Keratinocyte (primary cell): Measurements from ENCODE around the gene CCDC171. TPM values are rescaled to one million over a fixed set of nuclear protein-coding genes. Genes with fewer than 3 reads are reported as not detected.

Experiments used
- DNase-seq: peaks from one replicate; pipeline ENCODE4 v3.0.0-alpha.2; 2011; ENCODE audit warnings: low read depth, missing footprints, low spot score
- FAIRE-seq: peaks from 2 replicates; lab custom pipeline; 2011; peaks lifted over from hg19 to GRCh38; lab: Jason Lieb, UNC
- H2AFZ ChIP-seq: 2 replicates; pipeline ENCODE4 v1.6.0; 2012; ENCODE audit warnings: low read length, control low read depth, inconsistent platforms; ENCODE audit not compliant: control insufficient read depth
- H3K27ac ChIP-seq: 2 replicates; pipeline ENCODE4 v1.5.1; 2011; ENCODE audit warnings: low read length; ENCODE audit not compliant: control insufficient read depth, insufficient read depth
- H3K27me3 ChIP-seq: 3 replicates; pipeline ENCODE4 v1.6.0; 2011; ENCODE audit warnings: low read length; ENCODE audit not compliant: control insufficient read depth, insufficient read depth; ENCODE audit errors: extremely low read depth
- H3K36me3 ChIP-seq, 2 experiments: 2 replicates in 1 of 2; 3 replicates in 1 of 2; pipeline ENCODE4 v1.5.1; 2011; ENCODE audit warnings: low read length in 2 of 2, mild to moderate bottlenecking in 1 of 2; ENCODE audit not compliant: control insufficient read depth in 2 of 2, insufficient read depth in 2 of 2; ENCODE audit errors: extremely low read depth in 1 of 2
- H3K4me1 ChIP-seq: 3 replicates; pipeline ENCODE4 v1.5.1; 2011; ENCODE audit warnings: low read length; ENCODE audit not compliant: control insufficient read depth, insufficient read depth; ENCODE audit errors: extremely low read depth
- H3K4me2 ChIP-seq: 3 replicates; pipeline ENCODE4 v1.6.0; 2011; ENCODE audit warnings: low read depth, low read length; ENCODE audit not compliant: control insufficient read depth, insufficient read depth; ENCODE audit errors: extremely low read depth
- H3K4me3 ChIP-seq, 3 experiments: fragments of 200-600 bp in 1 of 3; sonication (generic) in 1 of 3; 2 replicates in 2 of 3; 3 replicates in 1 of 3; pipeline ENCODE4 v1.5.1; 2011 to 2016; ENCODE audit warnings: low read length in 3 of 3, mild to moderate bottlenecking in 3 of 3, control low read depth in 2 of 3, inconsistent platforms in 1 of 3, low read depth in 1 of 3, mixed read lengths in 1 of 3, mixed run types in 1 of 3, moderate library complexity in 1 of 3; ENCODE audit not compliant: control insufficient read depth in 2 of 3, insufficient read depth in 2 of 3; ENCODE audit errors: extremely low read depth in 1 of 3
- H3K79me2 ChIP-seq: 2 replicates; pipeline ENCODE4 v1.6.0; 2012; ENCODE audit warnings: low read length; ENCODE audit not compliant: control insufficient read depth, insufficient read depth
- H3K9ac ChIP-seq: 3 replicates; pipeline ENCODE4 v1.6.0; 2011; ENCODE audit warnings: low read length; ENCODE audit not compliant: control insufficient read depth, insufficient read depth; ENCODE audit errors: extremely low read depth
- H3K9me1 ChIP-seq: 3 replicates; pipeline ENCODE4 v1.6.0; 2011; ENCODE audit warnings: low read length; ENCODE audit not compliant: control insufficient read depth, insufficient read depth; ENCODE audit errors: extremely low read depth
- H3K9me3 ChIP-seq: 2 replicates; pipeline ENCODE4 v1.5.1; 2012; ENCODE audit warnings: low read depth, low read length; ENCODE audit not compliant: control insufficient read depth
- H4K20me1 ChIP-seq: 3 replicates; pipeline ENCODE4 v1.6.0; 2011; ENCODE audit warnings: low read length; ENCODE audit not compliant: control insufficient read depth, insufficient read depth; ENCODE audit errors: extremely low read depth
- CTCF ChIP-seq, 3 experiments: IDR thresholded peaks in 1 of 3; conservative IDR thresholded peaks in 1 of 3; optimal IDR thresholded peaks in 1 of 3; 2 replicates in 2 of 3; 3 replicates in 1 of 3; pipeline versions ENCODE3 to v1.5.1; 2011; ENCODE audit warnings: low read length in 3 of 3, mild to moderate bottlenecking in 3 of 3, moderate library complexity in 2 of 3, control low read depth in 1 of 3, inconsistent platforms in 1 of 3; ENCODE audit not compliant: insufficient read depth in 2 of 3; ENCODE audit errors: extremely low read depth in 1 of 3
- EZH2 ChIP-seq: IDR thresholded peaks from one replicate; pipeline ENCODE4 v1.6.1; 2012; ENCODE audit warnings: inconsistent platforms, mild to moderate bottlenecking, low read length, moderate library complexity
- dilution Hi-C: fragments of 300-500 bp; cut with MboI; formaldehyde crosslinking; loops from one replicate; pipeline ENCODE4 v1.7.0; 2020; ENCODE audit warnings: low sequenced_read_pairs; ENCODE audit not compliant: extremely low pct_ligation_motif_present
- polyA plus RNA-seq, 5 experiments: library from polyadenylated mRNA; depleted of rRNA in 3 of 5; stranded (reverse) in 3 of 5; stranded (forward) in 1 of 5; unstranded in 1 of 5; fragments of >200 nt; gene quantifications; 1 replicate in 1 of 5; 2 replicates in 3 of 5; 3 replicates in 1 of 5; pipeline versions ENCODE4 v1.2.1 to v1.2.3, GENCODE V29; 2011 to 2012; ENCODE audit warnings: missing spikeins in 2 of 5, low read depth in 1 of 5, low replicate concordance in 1 of 5

Gene CCDC171
- polyA plus RNA-seq, 1 donor (not counting 4 experiments of a cell fraction or from before 2014, with no cell fraction given): 0.46 TPM

GRCh38 chr9:15617782-15618181, 64.9 kb downstream of the CCDC171 start:
- DNase-seq (no peak), FAIRE-seq (no peak)
- no peaks in the 10 kb centered on the region for H3K9me1 ChIP-seq
- H3K4me3 ChIP-seq: no peak overlapping the region
- H3K4me2 ChIP-seq: no peak overlapping the region
- H2AFZ ChIP-seq: no peak overlapping the region
- H3K9ac ChIP-seq: no peak overlapping the region
- no peaks in the 10 kb centered on the region for H3K36me3 ChIP-seq
- TF ChIP-seq EZH2 (no peak), CTCF (optimal IDR thresholded peaks at IDR 0.05 in 1 of 3, IDR thresholded peaks at IDR 0.05 in 1 of 3, conservative IDR thresholded peaks at IDR 0.05 in 1 of 3; ENCODE audit: extremely low read depth in 1 of 3, insufficient read depth in 2 of 3, low read length in 3 of 3) (no peak)
- no peaks in the 10 kb centered on the region for H3K9me3 ChIP-seq
- no peaks in the 10 kb centered on the region for H4K20me1 ChIP-seq
- H3K27ac ChIP-seq: no peak overlapping the region
- no peaks in the 10 kb centered on the region for H3K79me2 ChIP-seq
- dilution Hi-C loops: no loop called here
- H3K4me1 ChIP-seq: no peaks in the 10 kb centered on the region
- H3K27me3 ChIP-seq: no peaks in the 10 kb centered on the region

GRCh38 chr9:15618540-15619331, 65.9 kb downstream of the CCDC171 start:
- dilution Hi-C loops: no loop called here
- no peaks in the 10 kb centered on the region for H3K27me3 ChIP-seq
- no peaks in the 10 kb centered on the region for H3K36me3 ChIP-seq
- no peak overlapping the region for H3K9ac ChIP-seq
- H3K27ac ChIP-seq: no peak overlapping the region
- no peaks in the 10 kb centered on the region for H3K9me1 ChIP-seq
- no peak overlapping the region for H2AFZ ChIP-seq
- FAIRE-seq: no peak
- no peak overlapping the region for H3K4me3 ChIP-seq
- H3K79me2 ChIP-seq: no peaks in the 10 kb centered on the region
- no peaks in the 10 kb centered on the region for H3K4me1 ChIP-seq
- no peak for DNase-seq
- no peaks in the 10 kb centered on the region for H3K9me3 ChIP-seq
- no peaks in the 10 kb centered on the region for H4K20me1 ChIP-seq
- H3K4me2 ChIP-seq: no peak overlapping the region
- no peak for TF ChIP-seq CTCF (optimal IDR thresholded peaks at IDR 0.05 in 1 of 3, IDR thresholded peaks at IDR 0.05 in 1 of 3, conservative IDR thresholded peaks at IDR 0.05 in 1 of 3; ENCODE audit: extremely low read depth in 1 of 3, insufficient read depth in 2 of 3, low read length in 3 of 3)
- no peak for TF ChIP-seq EZH2
